MV-4-11 (cell line): ENCODE results near the gene CLIP3.
A peak's percentile ranks its signal among the peaks of the same experiment; 100 is the strongest.
"Not testable (repeated sequence)": the region's sequence is repeated elsewhere in the genome, so short reads cannot be mapped to it uniquely, and the experiment has no call there.

Experiments
- DNase-seq: peaks from one replicate; lab custom pipeline; 2025; lab: John Stamatoyannopoulos, UW

CLIP3 gene

GRCh38 chr19:36032251-36033104 is at the start of gene CLIP3:
TSS of gene CLIP3 (minus strand) at chr19:36032873. CDS start at chr19:36032357, 516 bp downstream.
- DNase-seq = no peak

- DNase-seq = no peak
Measured at GRCh38 chr19:36081894-36082293, 49.2 kb upstream of the CLIP3 start.

GRCh38 chr19:36081385-36081784 is 48.7 kb upstream of the CLIP3 start:
- DNase-seq = no peak

GRCh38 chr19:36079389-36079945 is 46.8 kb upstream of the CLIP3 start:
- DNase-seq = no peak

- DNase-seq = no peak
Measured at GRCh38 chr19:36073121-36073876, 40.6 kb upstream of the CLIP3 start.

- no peak for DNase-seq
Measured at GRCh38 chr19:36072081-36072480, 39.4 kb upstream of the CLIP3 start.

GRCh38 chr19:36068810-36069499 is 36.3 kb upstream of the CLIP3 start:
- DNase-seq = not testable (repeated sequence)

GRCh38 chr19:36067681-36068080 is 35.0 kb upstream of the CLIP3 start:
- no peak for DNase-seq

- DNase-seq = no peak
Measured at GRCh38 chr19:36064826-36065225, 32.2 kb upstream of the CLIP3 start.

- no peak for DNase-seq
Measured at GRCh38 chr19:36061367-36061766, 28.7 kb upstream of the CLIP3 start.

- peak; percentile 25 for DNase-seq
Measured at GRCh38 chr19:36060430-36060829, 27.8 kb upstream of the CLIP3 start.

- no peak for DNase-seq
Measured at GRCh38 chr19:36059180-36059910, 26.7 kb upstream of the CLIP3 start.

GRCh38 chr19:36058481-36059179 is 26.0 kb upstream of the CLIP3 start:
- no peak for DNase-seq

- DNase-seq = peak; percentile 97
Measured at GRCh38 chr19:36054733-36055686, 22.3 kb upstream of the CLIP3 start, which contains the start of gene WDR62. TSS of gene WDR62 (plus strand) at chr19:36054897. CDS start at chr19:36054972, 75 bp downstream.

- DNase-seq = peak; percentile 100
Measured at GRCh38 chr19:36054119-36054732, 21.6 kb upstream of the CLIP3 start, which contains the start of gene THAP8. TSS of gene THAP8 (minus strand) at chr19:36054285. CDS start at chr19:36054217, 68 bp downstream.

GRCh38 chr19:36051637-36052036 is 19.0 kb upstream of the CLIP3 start:
- DNase-seq = no peak

GRCh38 chr19:36051236-36051635 is 18.6 kb upstream of the CLIP3 start:
- no peak for DNase-seq

- no peak for DNase-seq
Measured at GRCh38 chr19:36049080-36049698, 16.5 kb upstream of the CLIP3 start.

- no peak for DNase-seq
Measured at GRCh38 chr19:36047835-36048234, 15.2 kb upstream of the CLIP3 start.
